ENCODE data around the gene DNAJC15. TPM values are rescaled to one million over a fixed set of nuclear protein-coding genes. Genes with fewer than 3 reads are reported as not detected.
"Not testable (repeated sequence)": the region's sequence is repeated elsewhere in the genome, so short reads cannot be mapped to it uniquely, and the experiment has no call there.

The DNAJC15 gene
- total RNA-seq, 1 donor from 2014 or later = 24.5 TPM

DNA sequence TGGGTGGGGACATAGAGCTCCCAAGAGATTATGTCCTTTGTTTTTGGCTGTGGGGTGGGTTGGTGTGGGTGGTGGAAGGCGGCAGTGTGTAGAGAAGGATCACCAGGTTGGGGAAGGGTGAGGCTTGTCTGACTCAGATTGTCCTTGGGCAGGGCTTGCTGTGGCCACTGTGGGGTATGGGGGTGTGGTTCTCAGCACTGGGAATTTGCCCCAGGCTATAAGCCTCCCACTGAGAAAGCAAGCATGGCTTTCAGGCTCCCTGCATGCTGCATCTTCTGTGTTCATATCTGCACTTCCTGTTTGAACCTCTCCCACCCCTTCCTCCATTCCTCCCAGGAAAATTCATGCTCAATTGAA is 34.9 kb downstream of the DNAJC15 start:
- DNase-seq (ENCODE audit: extremely low spot score, unreplicated experiment) = peak; percentile 95
- Mint-ChIP-seq H3K4me3 (ENCODE audit: unreplicated experiment) (peak overlapping the region; percentile 59), H3K36me3 (ENCODE audit: unreplicated experiment) (peaks cover 8% of the 10 kb centered on the region), H3K4me1 (ENCODE audit: unreplicated experiment) (peaks cover 55% of the 10 kb centered on the region), H3K9me3 (ENCODE audit: unreplicated experiment) (peaks cover 5% of the 10 kb centered on the region), H3K27ac (ENCODE audit: unreplicated experiment) (no peak overlapping the region), H3K27me3 (ENCODE audit: unreplicated experiment) (no peaks in the 10 kb centered on the region)
- TF ChIP-seq, protein P1, sequence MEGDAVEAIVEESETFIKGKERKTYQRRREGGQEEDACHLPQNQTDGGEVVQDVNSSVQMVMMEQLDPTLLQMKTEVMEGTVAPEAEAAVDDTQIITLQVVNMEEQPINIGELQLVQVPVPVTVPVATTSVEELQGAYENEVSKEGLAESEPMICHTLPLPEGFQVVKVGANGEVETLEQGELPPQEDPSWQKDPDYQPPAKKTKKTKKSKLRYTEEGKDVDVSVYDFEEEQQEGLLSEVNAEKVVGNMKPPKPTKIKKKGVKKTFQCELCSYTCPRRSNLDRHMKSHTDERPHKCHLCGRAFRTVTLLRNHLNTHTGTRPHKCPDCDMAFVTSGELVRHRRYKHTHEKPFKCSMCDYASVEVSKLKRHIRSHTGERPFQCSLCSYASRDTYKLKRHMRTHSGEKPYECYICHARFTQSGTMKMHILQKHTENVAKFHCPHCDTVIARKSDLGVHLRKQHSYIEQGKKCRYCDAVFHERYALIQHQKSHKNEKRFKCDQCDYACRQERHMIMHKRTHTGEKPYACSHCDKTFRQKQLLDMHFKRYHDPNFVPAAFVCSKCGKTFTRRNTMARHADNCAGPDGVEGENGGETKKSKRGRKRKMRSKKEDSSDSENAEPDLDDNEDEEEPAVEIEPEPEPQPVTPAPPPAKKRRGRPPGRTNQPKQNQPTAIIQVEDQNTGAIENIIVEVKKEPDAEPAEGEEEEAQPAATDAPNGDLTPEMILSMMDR (IDR thresholded peaks at IDR 0.05) = no peak

DNA sequence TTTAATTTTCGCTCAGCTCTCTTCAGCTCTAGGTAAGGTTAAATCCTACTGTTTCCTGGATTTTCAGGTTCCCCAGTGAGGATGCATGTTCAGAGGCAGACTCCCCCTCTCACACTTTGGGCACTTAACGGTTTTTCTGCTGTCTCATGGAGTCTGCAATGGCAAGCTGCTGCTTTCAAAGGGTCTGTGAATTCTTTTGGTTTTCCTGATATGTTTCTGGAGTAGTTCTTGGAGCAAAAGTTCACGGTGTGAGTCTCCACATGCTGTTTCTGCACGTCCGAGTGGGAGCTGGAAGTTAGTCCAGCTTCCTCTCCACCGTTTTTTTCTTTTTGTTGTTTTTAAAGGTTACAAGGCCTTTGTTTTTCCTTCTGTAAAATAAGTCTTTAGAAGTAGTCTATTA is 35.4 kb downstream of the DNAJC15 start:
- Mint-ChIP-seq H3K36me3 (ENCODE audit: unreplicated experiment) (peaks cover 10% of the 10 kb centered on the region), H3K27ac (ENCODE audit: unreplicated experiment) (no peak overlapping the region), H3K9me3 (ENCODE audit: unreplicated experiment) (peaks cover 5% of the 10 kb centered on the region), H3K4me1 (ENCODE audit: unreplicated experiment) (peaks cover 55% of the 10 kb centered on the region), H3K27me3 (ENCODE audit: unreplicated experiment) (no peaks in the 10 kb centered on the region), H3K4me3 (ENCODE audit: unreplicated experiment) (peak overlapping the region; percentile 59)
- TF ChIP-seq, protein P1 (IDR thresholded peaks at IDR 0.05) = no peak
- DNase-seq (ENCODE audit: extremely low spot score, unreplicated experiment) = no peak

DNA sequence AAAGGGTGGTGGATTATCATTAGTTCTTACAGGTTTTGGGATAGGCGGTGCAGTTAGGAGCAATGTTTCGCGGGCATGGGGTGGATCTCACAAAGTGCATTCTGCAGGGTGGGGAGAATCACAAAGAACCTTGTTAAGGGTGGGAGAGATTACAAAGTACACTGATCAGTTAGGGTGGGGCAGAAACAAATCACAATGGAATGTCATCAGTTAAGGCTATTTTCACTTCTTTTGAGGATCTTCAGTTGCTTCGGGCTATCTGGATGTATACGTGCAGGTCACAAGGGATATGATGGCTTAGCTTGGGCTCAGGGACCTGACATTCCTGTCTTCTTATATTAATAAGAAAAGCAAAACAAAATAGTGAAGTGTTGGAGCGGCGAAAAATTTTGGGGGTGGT is 36.4 kb downstream of the DNAJC15 start:
- not testable (repeated sequence) for H3K4me3 Mint-ChIP-seq (ENCODE audit: unreplicated experiment); DNase-seq (ENCODE audit: extremely low spot score, unreplicated experiment); H3K9me3 Mint-ChIP-seq (ENCODE audit: unreplicated experiment); H3K27me3 Mint-ChIP-seq (ENCODE audit: unreplicated experiment); H3K36me3 Mint-ChIP-seq (ENCODE audit: unreplicated experiment)
- Mint-ChIP-seq H3K27ac (ENCODE audit: unreplicated experiment) (peak overlapping the region; percentile 79), H3K4me1 (ENCODE audit: unreplicated experiment) (peaks cover 61% of the 10 kb centered on the region)

DNA sequence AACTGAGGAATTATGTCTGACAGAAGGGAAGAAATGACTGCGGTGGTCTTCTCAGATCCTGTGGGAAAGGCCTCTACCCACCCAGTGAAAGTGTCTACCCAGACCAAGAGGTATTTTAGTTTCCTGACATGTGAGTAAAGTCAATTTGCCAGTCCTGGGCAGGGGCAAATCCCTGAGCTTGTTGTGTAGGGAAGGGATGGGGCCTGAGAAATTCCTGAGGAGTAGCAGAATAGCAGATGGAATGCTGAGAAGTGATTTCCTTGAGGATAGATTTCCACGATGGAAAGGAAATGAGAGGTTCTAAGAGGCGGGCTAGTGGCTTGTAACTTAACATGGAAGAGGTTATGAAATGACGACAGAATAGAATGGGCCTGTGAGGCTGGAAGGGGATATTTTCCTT is 37.4 kb downstream of the DNAJC15 start:
- DNase-seq (ENCODE audit: extremely low spot score, unreplicated experiment); H3K27me3 Mint-ChIP-seq (ENCODE audit: unreplicated experiment); H3K9me3 Mint-ChIP-seq (ENCODE audit: unreplicated experiment); H3K36me3 Mint-ChIP-seq (ENCODE audit: unreplicated experiment); H3K4me3 Mint-ChIP-seq (ENCODE audit: unreplicated experiment): not testable (repeated sequence)
- H3K4me1 Mint-ChIP-seq (ENCODE audit: unreplicated experiment) = peaks cover 61% of the 10 kb centered on the region
- H3K27ac Mint-ChIP-seq (ENCODE audit: unreplicated experiment) = peak overlapping the region; percentile 79

DNA sequence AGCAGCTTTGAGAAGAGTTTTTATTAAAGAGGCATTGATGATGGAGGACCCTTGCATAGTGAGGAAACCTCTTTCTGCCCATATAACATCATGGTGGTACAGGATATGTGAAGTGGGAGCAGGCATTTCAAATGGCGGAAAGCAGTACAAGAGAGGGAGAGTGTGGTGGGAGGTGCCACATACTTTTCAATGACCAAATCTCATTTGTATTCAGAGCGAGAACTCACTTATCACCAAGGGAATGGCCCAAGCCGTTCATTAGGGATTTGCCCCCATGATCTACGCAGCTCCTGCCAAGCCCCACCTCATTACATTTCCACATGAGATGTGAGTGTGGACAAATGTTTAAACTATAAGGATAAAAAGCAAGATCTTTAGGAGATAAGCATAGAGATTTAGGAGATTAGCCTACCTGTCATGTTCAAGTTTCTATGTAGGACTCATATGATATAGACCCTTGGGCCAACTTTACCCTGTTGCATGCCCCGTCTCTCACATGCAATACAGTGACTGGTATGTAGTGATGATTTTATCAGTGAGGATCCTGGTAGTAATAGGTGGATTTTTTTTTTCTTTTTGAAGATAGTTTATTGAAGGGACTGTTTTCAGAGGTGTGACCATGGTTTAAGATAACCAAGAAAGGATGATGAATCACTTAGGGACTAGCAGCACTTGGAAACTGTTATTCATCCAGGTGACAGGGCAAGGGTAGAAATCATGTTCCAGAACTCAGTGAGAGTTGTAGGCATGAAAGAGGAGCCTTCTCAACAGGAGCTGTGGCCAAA is 38.3 kb downstream of the DNAJC15 start:
- Mint-ChIP-seq H3K27ac (ENCODE audit: unreplicated experiment) (peak overlapping the region; percentile 79), H3K4me1 (ENCODE audit: unreplicated experiment) (peaks cover 55% of the 10 kb centered on the region)

DNA sequence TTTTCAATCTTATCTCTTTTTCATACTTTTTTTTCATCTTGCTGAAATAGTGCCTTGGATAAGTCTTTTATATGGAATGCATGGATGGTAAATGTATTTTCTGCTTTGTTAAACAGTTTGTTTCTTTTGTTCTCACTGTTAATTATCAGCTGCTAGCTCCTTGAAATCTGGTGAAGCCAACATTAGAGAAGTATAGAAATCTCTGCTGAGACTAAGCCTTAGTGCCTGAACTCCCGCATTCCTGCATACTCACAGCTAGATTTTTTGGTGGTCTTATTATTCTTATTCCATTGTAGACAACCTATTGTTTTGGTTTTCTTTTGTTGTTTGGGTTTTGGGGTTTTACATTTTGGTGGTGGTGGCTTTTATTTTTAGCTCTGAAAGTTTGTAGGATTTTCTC is 48.4 kb downstream of the DNAJC15 start:
- DNase-seq (ENCODE audit: extremely low spot score, unreplicated experiment) = no peak
- peaks cover 33% of the 10 kb centered on the region for H3K36me3 Mint-ChIP-seq (ENCODE audit: unreplicated experiment)
- H3K27me3 Mint-ChIP-seq (ENCODE audit: unreplicated experiment) = no peaks in the 10 kb centered on the region
- H3K9me3 Mint-ChIP-seq (ENCODE audit: unreplicated experiment) = peaks cover 10% of the 10 kb centered on the region
- H3K4me1 Mint-ChIP-seq (ENCODE audit: unreplicated experiment) = peaks cover 16% of the 10 kb centered on the region
- no peak overlapping the region for H3K4me3 Mint-ChIP-seq (ENCODE audit: unreplicated experiment)
- H3K27ac Mint-ChIP-seq (ENCODE audit: unreplicated experiment) = no peak overlapping the region
- TF ChIP-seq, protein P1 (IDR thresholded peaks at IDR 0.05) = no peak

More for the DNA sequence above, 38.3 kb downstream of the DNAJC15 start:
- Mint-ChIP-seq H3K36me3 (ENCODE audit: unreplicated experiment) (peaks cover 15% of the 10 kb centered on the region), H3K4me3 (ENCODE audit: unreplicated experiment) (no peak overlapping the region), H3K9me3 (ENCODE audit: unreplicated experiment) (peaks cover 5% of the 10 kb centered on the region), H3K27me3 (ENCODE audit: unreplicated experiment) (no peaks in the 10 kb centered on the region)
- TF ChIP-seq, protein P1 (IDR thresholded peaks at IDR 0.05) = no peak
- no peak for DNase-seq (ENCODE audit: extremely low spot score, unreplicated experiment)

Data from osteocyte (in vitro differentiated cells).